GM12878 (cell line): ENCODE results near the gene MYMX. TPM values are rescaled to one million over a fixed set of nuclear protein-coding genes. Genes with fewer than 3 reads are reported as not detected.

Experiments used
- ATF2 ChIP-seq: IDR thresholded peaks from 2 replicates; pipeline ENCODE4 v1.6.1; 2012; ENCODE audit warnings: low read length, inconsistent platforms
- BCL11A ChIP-seq: IDR thresholded peaks from 2 replicates; pipeline ENCODE4 v1.6.1; 2011; ENCODE audit warnings: low read depth, low read length
- CEBPB ChIP-seq, 2 experiments: fragments of 150-350 bp in 1 of 2; IDR thresholded peaks; 2 replicates each; pipeline ENCODE4 v1.6.1; 2012 to 2014; ENCODE audit warnings: low read depth in 2 of 2, low read length in 2 of 2, borderline replicate concordance in 1 of 2, inconsistent platforms in 1 of 2
- CHD4 ChIP-seq: fragments of 200-600 bp; sonication (generic); IDR thresholded peaks from 2 replicates; pipeline ENCODE4 v1.6.1; 2016; ENCODE audit warnings: mild to moderate bottlenecking
- E4F1 ChIP-seq: fragments of 450-650 bp; IDR thresholded peaks from 2 replicates; pipeline ENCODE4 v1.6.1; 2018; ENCODE audit warnings: borderline replicate concordance, mild to moderate bottlenecking; ENCODE audit not compliant: partially characterized antibody
- IKZF1 ChIP-seq: fragments of 450-650 bp; conservative IDR thresholded peaks from 2 replicates; pipeline ENCODE4 v1.6.1; 2017; ENCODE audit warnings: antibody characterized with exemption, mild to moderate bottlenecking
- LARP7 ChIP-seq: fragments of 450-650 bp; IDR thresholded peaks from 2 replicates; pipeline ENCODE4 v1.6.1; 2017; ENCODE audit warnings: mild to moderate bottlenecking
- NFXL1 ChIP-seq: fragments of 450-650 bp; IDR thresholded peaks from 2 replicates; pipeline ENCODE4 v1.6.1; 2017; ENCODE audit warnings: antibody characterized with exemption, mild to moderate bottlenecking, borderline replicate concordance
- NKRF ChIP-seq: fragments of 450-650 bp; conservative IDR thresholded peaks from 2 replicates; pipeline ENCODE4 v1.6.1; 2017; ENCODE audit warnings: mild to moderate bottlenecking, moderate library complexity
- POU2F2 ChIP-seq: IDR thresholded peaks from 3 replicates; pipeline ENCODE4 v1.6.1; 2011; ENCODE audit warnings: low read depth, mild to moderate bottlenecking, low read length, borderline replicate concordance
- RELB ChIP-seq: fragments of 450-650 bp; IDR thresholded peaks from 2 replicates; pipeline ENCODE4 v1.6.1; 2017; ENCODE audit warnings: low read depth, mild to moderate bottlenecking, moderate library complexity
- STAT1 ChIP-seq: fragments of 450-650 bp; conservative IDR thresholded peaks from 2 replicates; pipeline ENCODE4 v1.6.1; 2014; ENCODE audit warnings: antibody characterized with exemption, mild to moderate bottlenecking
- USF1 ChIP-seq: IDR thresholded peaks from 2 replicates; pipeline ENCODE4 v1.6.1; 2011; ENCODE audit warnings: borderline replicate concordance, low read depth, mild to moderate bottlenecking, moderate library complexity, mixed read lengths, low read length; ENCODE audit not compliant: insufficient read depth; ENCODE audit errors: extremely low read length
- YBX1 ChIP-seq: fragments of 450-650 bp; IDR thresholded peaks from 2 replicates; pipeline ENCODE4 v1.6.1; 2016; ENCODE audit warnings: antibody characterized with exemption
- ZBED1 ChIP-seq: IDR thresholded peaks from 2 replicates; pipeline ENCODE4 v1.6.1; 2016; ENCODE audit warnings: borderline replicate concordance
- ZBTB33 ChIP-seq: fragments of 450-650 bp; IDR thresholded peaks from 2 replicates; pipeline ENCODE4 v1.6.1; 2017; ENCODE audit warnings: mild to moderate bottlenecking
- polyA plus RNA-seq, 11 experiments: library from polyadenylated mRNA; depleted of rRNA in 4 of 11; unstranded in 6 of 11; stranded (reverse) in 5 of 11; fragments of >200 nt; fragmentation: Nextera tagmentation in 4 of 11; fragmentation: Illumina TruSeq in 1 of 11; extraction: Ambion mirVana in 4 of 11; extraction: Trizol in 1 of 11; gene quantifications; 1 replicate in 1 of 11; 2 replicates in 10 of 11; pipeline versions ENCODE4 v1.2.1 to v1.2.3, GENCODE V29; 2011 to 2016; ENCODE audit warnings: inconsistent platforms in 2 of 11, missing spikeins in 2 of 11, low read depth in 1 of 11
- total RNA-seq, 4 experiments: library from RNA; depleted of rRNA in 3 of 4; stranded (reverse); fragments of >200 nt in 3 of 4; fragmentation: Illumina TruSeq in 1 of 4; extraction: Trizol in 1 of 4; gene quantifications; 2 replicates each; pipeline versions ENCODE4 v1.2.1 to v1.2.3, GENCODE V29; 2013 to 2021

The MYMX gene
- total and polyA plus RNA-seq, 10 of the 15 experiments (the other 5 are each of a cell fraction or from before 2014, with no cell fraction given) = not detected

GRCh38 chr6:44219053-44219814 is 2.5 kb downstream of the MYMX start (continued):
- TF ChIP-seq ATF2 (no peak), RELB (peak; percentile 66; the same call in 1 of the 2 replicates), CHD4 (no peak), NFXL1 (no peak), STAT1 (no peak), YBX1 (no peak), POU2F2 (0 out of 3 replicates have a peak, but pooled peaks have one; percentile 16), BCL11A (no peak), IKZF1 (peak; percentile 85), E4F1 (no peak), ZBTB33 (no peak), NKRF (peak; percentile 65), USF1 (no peak), CEBPB (IDR thresholded peaks at IDR 0.05; ENCODE audit: borderline replicate concordance in 1 of 2, low read depth in 2 of 2, low read length in 2 of 2) (no peak), LARP7 (peak; percentile 79; the same call in 1 of the 2 replicates), ZBED1 (0 out of 2 replicates have a peak, but pooled peaks have one; percentile 55)
